A673 (cell line): ENCODE measurements around the gene HECTD4. TPM values are rescaled to one million over a fixed set of nuclear protein-coding genes. Genes with fewer than 3 reads are reported as not detected.

Source experiments
- BruUV-seq: library from RNA; stranded (reverse); fragments of 400-500 nt; replicated peaks from 2 replicates; lab custom pipeline; 2021; lab: Mats Ljungman, UMichigan
- CTCF ChIA-PET: fragments of 300-600 bp; sonication (Branson Sonifier 250); formaldehyde crosslinking; loops from one replicate; lab custom pipeline; 2022; ENCODE audit warnings: antibody characterized with exemption; lab: Charles Lee
- POLR2A ChIA-PET: fragments of 300-600 bp; sonication (Branson Sonifier 250); formaldehyde crosslinking; loops from one replicate; lab custom pipeline; 2022; ENCODE audit warnings: antibody characterized with exemption; ENCODE audit not compliant: low non-redundant PET; lab: Charles Lee
- DNase-seq: peaks from one replicate; pipeline ENCODE4 v3.0.0-alpha.2; 2015; ENCODE audit warnings: low spot score
- H3K27ac ChIP-seq: fragments of 200-600 bp; sonication (generic); 2 replicates; pipeline ENCODE4 v1.5.1; 2016; ENCODE audit warnings: mixed run types, low read depth, mild to moderate bottlenecking, mixed read lengths, antibody characterized with exemption, low read length; ENCODE audit not compliant: poor library complexity, severe bottlenecking
- H3K27me3 ChIP-seq: fragments of 200-600 bp; sonication (generic); replicated peaks from 2 replicates; pipeline ENCODE4 v1.6.1; 2017; ENCODE audit warnings: mixed run types, low read depth, mild to moderate bottlenecking, mixed read lengths, antibody characterized with exemption, low read length; ENCODE audit not compliant: insufficient read depth, poor library complexity
- H3K36me3 ChIP-seq: fragments of 200-600 bp; sonication (generic); 2 replicates; pipeline ENCODE4 v1.6.1; 2016; ENCODE audit warnings: mixed run types, mild to moderate bottlenecking, mixed read lengths, antibody characterized with exemption, low read length; ENCODE audit not compliant: insufficient read depth, poor library complexity, severe bottlenecking
- H3K4me1 ChIP-seq: fragments of 200-600 bp; sonication (generic); 2 replicates; pipeline ENCODE4 v1.6.1; 2017; ENCODE audit warnings: mixed run types, mild to moderate bottlenecking, mixed read lengths, antibody characterized with exemption, low read length; ENCODE audit not compliant: insufficient read depth, poor library complexity, severe bottlenecking
- H3K4me3 ChIP-seq: fragments of 200-600 bp; sonication (generic); 2 replicates; pipeline ENCODE4 v1.5.1; 2016; ENCODE audit warnings: low read depth, mixed run types, mild to moderate bottlenecking, mixed read lengths, low read length; ENCODE audit not compliant: poor library complexity, severe bottlenecking
- H3K9me3 ChIP-seq: fragments of 200-600 bp; sonication (generic); 2 replicates; pipeline ENCODE4 v1.6.1; 2016; ENCODE audit warnings: mixed run types, low read depth, mild to moderate bottlenecking, mixed read lengths, antibody characterized with exemption, low read length; ENCODE audit not compliant: poor library complexity, severe bottlenecking
- EZH2 ChIP-seq: fragments of 200-600 bp; sonication (generic); IDR thresholded peaks from 2 replicates; pipeline ENCODE4 v1.6.1; 2017; ENCODE audit warnings: borderline replicate concordance, low read depth, mild to moderate bottlenecking, mixed read lengths, antibody characterized with exemption, low read length; ENCODE audit not compliant: poor library complexity, severe bottlenecking
- intact Hi-C: fragments of 100-400 bp; cut with micrococcal nuclease; formaldehyde crosslinking; loops from one replicate; pipeline ENCODE4 v1.10.0; 2022; ENCODE audit not compliant: unreplicated experiment
- total RNA-seq: library from RNA; stranded (reverse); gene quantifications from 2 replicates; pipeline ENCODE4 v1.2.3, GENCODE V29; 2021
- TF ChIP-seq, protein P1 (sequence below): fragments of 300-800, 200-600 bp; sonication (generic); conservative IDR thresholded peaks from 2 replicates; pipeline ENCODE4 v1.5.1; 2017; ENCODE audit warnings: low read depth, mild to moderate bottlenecking, antibody characterized with exemption, low read length, moderate library complexity, mixed read lengths

HECTD4 gene
- total RNA-seq, 1 experiment from 2014 or later = 52.1 TPM

- no peak for DNase-seq
- Histone ChIP-seq H3K9me3 (no peaks in the 10 kb centered on the region), H3K36me3 (peaks cover 4% of the 10 kb centered on the region), H3K27me3 (no peaks in the 10 kb centered on the region), H3K4me3 (no peak overlapping the region), H3K27ac (no peak overlapping the region), H3K4me1 (no peaks in the 10 kb centered on the region)
- ChIA-PET CTCF (no interaction called here), POLR2A (no interaction called here)
- intact Hi-C loops = no loop called here
- no TSS peak for BruUV-seq
- TF ChIP-seq, protein P1, sequence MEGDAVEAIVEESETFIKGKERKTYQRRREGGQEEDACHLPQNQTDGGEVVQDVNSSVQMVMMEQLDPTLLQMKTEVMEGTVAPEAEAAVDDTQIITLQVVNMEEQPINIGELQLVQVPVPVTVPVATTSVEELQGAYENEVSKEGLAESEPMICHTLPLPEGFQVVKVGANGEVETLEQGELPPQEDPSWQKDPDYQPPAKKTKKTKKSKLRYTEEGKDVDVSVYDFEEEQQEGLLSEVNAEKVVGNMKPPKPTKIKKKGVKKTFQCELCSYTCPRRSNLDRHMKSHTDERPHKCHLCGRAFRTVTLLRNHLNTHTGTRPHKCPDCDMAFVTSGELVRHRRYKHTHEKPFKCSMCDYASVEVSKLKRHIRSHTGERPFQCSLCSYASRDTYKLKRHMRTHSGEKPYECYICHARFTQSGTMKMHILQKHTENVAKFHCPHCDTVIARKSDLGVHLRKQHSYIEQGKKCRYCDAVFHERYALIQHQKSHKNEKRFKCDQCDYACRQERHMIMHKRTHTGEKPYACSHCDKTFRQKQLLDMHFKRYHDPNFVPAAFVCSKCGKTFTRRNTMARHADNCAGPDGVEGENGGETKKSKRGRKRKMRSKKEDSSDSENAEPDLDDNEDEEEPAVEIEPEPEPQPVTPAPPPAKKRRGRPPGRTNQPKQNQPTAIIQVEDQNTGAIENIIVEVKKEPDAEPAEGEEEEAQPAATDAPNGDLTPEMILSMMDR = no peak
- no peak for TF ChIP-seq EZH2
These were observed 67.2 kb downstream of the HECTD4 start for GRCh38 chr12:112314981-112315380.

GRCh38 chr12:112309797-112310196 lies 72.4 kb downstream of the HECTD4 start:
- no TSS peak for BruUV-seq
- Histone ChIP-seq H3K27me3 (no peaks in the 10 kb centered on the region), H3K4me1 (peaks cover 4% of the 10 kb centered on the region), H3K36me3 (peaks cover 7% of the 10 kb centered on the region), H3K27ac (no peak overlapping the region), H3K4me3 (no peak overlapping the region), H3K9me3 (no peaks in the 10 kb centered on the region)
- TF ChIP-seq, protein P1 = no peak
- TF ChIP-seq EZH2 = no peak
- DNase-seq = no peak
- ChIA-PET POLR2A (no interaction called here), CTCF (no interaction called here)
- intact Hi-C loops = no loop called here

GRCh38 chr12:112308652-112309051 lies 73.6 kb downstream of the HECTD4 start:
- TF ChIP-seq EZH2 = no peak
- TF ChIP-seq, protein P1 = no peak
- Histone ChIP-seq H3K27me3 (no peaks in the 10 kb centered on the region), H3K4me3 (no peak overlapping the region), H3K4me1 (peaks cover 6% of the 10 kb centered on the region), H3K9me3 (no peaks in the 10 kb centered on the region), H3K36me3 (peaks cover 7% of the 10 kb centered on the region), H3K27ac (no peak overlapping the region)
- BruUV-seq = no TSS peak
- ChIA-PET CTCF (no interaction called here), POLR2A (no interaction called here)
- intact Hi-C loops = no loop called here
- DNase-seq = no peak
